ENCODE measurements around the gene SLC7A6.
"Not testable (repeated sequence)": the region's sequence is repeated elsewhere in the genome, so short reads cannot be mapped to it uniquely, and the experiment has no call there.

SLC7A6 gene

DNA sequence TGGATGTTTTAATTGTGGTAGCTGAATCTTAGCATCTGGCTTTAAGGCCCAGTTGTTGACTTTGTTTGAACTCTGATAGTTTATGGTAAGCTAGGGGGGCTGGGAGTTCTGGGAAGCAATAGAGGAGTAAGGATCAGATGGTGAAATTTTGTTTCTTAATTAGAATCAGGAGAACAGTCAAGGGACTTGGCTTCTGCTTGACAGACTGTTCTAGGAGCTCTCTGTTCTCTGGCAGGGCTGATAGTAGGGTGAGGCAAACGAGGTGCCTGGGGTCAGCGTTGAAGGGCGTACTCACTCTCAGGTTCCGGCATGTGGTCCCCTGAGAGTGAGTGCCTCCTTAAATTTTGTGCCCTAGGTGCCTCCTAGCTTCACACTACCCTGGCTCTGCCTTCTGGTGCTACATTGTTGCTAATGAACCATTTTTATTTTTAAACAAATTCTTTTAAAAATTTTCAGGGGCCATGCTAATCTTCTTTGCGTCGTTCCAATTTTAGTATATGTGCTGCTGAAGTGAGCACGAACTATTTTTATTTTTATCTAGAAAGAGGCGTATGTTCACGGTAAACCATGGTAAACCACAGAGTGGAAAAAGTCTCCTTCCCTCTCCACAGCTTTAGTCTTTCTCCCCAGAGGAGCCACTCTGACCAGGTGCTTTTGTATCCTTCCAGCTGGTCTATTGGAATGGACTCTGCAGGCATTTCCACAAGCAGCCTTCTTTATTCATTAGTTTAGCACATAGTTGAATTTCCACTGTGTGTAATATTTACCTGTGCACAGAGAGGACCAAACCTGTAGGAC is 19.7 kb downstream of the SLC7A6 start:
- DNase-seq (ENCODE audit: low read depth, low spot score), result no peak

DNA sequence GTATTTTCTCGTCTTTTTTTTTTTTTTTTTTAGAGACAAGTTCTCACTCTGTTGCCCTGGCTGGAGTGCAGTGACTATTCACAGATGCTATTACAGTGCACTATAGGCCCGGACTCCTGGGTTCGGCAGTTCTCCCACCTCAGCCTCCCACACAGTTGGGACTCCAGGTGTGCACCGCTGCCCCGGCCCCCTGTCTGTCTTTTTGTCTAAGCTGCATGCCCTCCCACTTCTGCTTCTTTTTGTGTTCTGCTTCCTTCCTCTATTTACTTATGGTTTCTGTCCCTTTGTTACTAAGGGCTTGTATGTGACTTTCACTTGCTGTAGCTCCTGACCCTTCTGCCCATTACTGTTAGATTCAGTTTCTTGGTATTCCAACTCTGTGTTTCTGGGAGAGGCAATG is 20.5 kb downstream of the SLC7A6 start:
- DNase-seq (ENCODE audit: low read depth, low spot score), result no peak

DNA sequence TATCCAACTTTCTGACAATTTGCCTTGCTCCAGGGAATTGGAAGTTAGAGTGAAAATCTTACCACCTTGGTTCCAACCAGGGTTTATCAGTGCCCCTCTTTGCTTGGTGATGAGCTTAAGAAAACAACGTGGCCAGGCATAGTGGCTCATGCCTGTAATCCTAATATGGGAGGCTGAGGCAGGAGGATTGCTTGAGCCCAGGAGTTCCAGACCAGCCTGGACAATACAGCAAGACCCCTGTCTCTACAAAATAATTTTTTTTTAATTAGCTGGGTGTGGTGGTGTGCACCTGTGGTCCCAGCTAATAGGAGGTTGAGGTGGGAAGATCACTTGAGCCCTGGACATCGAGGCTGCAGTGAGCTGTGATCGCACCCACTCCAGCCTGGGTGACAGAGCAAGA is 21.4 kb downstream of the SLC7A6 start:
- no peak for DNase-seq (ENCODE audit: low read depth, low spot score)

DNA sequence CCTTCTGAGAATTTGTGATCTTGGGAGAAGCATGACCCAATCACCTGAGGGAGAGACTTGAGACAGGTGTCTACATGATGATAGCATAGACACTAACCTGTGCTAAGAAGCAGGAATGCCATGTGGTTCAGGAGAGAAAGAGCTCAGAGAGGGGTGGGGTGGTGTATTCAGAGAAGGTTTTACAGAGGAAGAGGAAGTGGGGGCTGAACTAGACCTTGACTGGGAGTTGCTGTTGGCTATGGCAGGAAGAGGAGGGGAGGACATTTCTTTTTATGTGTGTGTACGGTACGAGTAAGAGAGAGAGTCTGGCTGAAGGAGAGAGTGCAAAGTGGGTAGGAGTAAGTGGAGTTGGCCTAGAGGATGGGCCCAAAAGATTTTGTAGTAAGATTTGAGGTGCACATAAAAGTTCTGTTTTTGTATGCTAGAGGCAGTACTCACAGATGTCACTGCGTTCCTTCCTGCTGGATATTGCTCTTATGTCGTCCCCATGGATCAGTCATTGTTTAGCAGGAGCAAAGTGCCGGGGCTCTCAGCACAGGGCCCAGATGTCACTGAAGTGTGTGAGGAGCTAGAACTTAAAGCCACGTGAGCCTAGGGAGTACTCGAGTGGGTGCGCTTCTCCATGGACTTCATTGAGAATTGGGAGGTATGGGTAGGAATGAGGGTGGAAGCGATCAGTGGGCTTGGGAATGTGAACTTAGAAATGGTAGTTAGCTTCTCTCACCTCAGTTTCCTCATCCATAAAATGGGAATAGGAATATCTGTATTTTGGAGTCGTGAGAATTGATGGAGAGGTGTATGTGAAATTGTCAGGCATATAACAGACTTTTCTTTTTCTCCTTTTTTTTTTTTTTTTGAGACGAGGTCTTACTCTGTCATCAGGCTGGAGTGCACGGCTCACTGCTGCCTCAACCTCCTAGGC is 22.1 kb downstream of the SLC7A6 start:
- DNase-seq (ENCODE audit: low read depth, low spot score), result no peak

DNA sequence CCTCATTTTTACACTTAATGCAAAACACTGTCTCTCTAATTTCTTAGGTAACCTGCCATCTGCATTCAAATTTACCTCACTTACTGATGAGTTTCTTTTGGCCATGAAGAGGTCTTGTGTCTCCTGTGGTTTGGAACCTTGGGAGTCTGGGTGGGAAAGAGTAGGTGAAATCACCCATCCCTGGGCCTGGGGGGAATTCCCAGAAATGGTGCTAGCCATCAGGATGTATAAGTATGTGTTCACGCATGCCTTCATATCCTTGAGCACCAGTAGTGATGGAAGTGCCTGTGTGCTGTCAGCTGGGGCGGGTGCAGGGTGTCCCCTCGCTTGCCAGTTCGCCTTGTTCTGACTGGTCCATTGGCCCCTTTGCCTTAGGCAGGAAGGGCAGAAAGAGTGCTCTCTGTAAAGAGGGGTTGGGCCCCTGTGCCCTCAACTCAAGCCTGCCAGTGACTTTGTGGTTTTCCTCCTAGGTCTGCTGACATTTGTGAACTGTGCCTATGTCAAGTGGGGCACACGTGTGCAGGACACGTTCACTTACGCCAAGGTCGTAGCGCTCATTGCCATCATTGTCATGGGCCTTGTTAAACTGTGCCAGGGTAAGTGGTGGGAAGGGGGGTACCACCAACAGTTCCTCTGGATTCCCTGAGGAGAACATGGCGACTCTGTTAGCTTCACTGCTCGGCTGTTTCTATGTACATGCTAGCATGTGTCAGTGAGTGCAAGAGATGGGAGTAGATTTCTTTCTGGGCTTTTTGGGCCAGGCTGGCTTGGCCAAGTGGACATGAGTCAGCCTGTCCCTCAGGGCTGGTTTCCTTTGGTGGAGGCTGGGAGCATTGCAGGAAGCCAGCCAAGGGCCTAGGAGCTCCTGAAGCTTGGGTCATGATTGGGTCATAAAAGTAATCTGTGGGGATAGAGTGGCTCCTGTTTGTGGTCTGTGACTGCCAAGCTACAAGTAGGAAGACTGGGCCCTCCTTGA is 23.2 kb downstream of the SLC7A6 start:
- no peak for DNase-seq (ENCODE audit: low read depth, low spot score)

DNA sequence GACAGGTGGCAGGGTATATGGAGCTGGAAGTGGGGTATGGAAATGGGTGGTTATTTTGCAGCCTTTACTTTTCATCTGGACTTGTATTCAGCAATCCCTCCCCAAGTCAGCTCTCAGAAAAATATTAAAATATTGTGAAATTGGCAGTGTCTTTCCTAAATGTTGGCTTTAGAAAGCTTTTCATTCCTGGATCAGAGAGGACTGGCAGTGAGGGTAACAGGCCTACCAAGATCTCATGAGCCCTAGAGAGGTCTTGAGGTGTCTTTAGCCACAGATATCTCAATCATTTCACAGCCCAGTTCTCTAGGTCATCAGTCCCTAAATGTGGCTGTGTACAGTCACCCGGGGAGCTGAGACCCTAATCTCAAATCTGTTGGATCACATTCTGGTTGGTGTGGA is 23.9 kb downstream of the SLC7A6 start:
- DNase-seq (ENCODE audit: low read depth, low spot score), result no peak

DNA sequence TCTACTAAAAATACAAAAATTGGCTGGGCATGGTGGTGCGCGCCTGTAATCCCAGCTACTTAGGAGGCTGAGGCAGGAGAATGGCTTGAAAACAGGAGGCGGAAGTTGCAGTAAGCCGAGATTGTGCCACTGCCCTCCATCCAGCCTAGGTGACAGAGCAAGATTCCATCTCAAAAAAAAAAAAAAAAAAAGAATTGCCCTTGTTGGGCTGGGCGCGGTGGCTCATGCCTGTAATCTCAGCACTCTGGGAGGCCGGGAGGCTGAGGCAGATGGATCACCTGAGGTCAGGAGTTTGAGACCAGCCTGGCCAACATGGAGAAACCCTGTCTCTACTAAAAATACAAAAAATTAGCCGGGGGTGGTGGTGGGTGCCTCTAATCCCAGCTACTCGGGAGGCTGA is 24.5 kb downstream of the SLC7A6 start:
- not testable (repeated sequence) for DNase-seq (ENCODE audit: low read depth, low spot score)

DNA sequence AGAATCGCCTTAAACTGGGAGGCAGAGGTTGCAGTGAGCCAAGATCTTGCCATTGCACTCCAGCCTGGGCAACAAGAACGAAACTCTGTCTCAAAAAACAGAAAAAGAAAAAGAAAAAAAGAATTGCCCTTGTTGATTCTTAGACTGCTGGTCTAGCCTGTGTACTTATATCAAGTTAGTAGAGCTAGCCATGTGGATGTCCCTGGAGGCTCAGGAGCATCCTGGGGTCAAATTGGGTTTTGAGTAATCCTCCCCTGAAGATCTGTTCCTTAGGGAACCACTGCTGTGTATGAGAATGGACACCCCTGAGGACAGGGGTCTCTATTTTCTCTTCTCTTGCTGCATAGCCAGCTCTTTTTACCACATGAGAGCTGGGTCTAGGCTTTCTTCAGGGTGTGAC is 24.9 kb downstream of the SLC7A6 start:
- DNase-seq (ENCODE audit: low read depth, low spot score), result no peak

DNA sequence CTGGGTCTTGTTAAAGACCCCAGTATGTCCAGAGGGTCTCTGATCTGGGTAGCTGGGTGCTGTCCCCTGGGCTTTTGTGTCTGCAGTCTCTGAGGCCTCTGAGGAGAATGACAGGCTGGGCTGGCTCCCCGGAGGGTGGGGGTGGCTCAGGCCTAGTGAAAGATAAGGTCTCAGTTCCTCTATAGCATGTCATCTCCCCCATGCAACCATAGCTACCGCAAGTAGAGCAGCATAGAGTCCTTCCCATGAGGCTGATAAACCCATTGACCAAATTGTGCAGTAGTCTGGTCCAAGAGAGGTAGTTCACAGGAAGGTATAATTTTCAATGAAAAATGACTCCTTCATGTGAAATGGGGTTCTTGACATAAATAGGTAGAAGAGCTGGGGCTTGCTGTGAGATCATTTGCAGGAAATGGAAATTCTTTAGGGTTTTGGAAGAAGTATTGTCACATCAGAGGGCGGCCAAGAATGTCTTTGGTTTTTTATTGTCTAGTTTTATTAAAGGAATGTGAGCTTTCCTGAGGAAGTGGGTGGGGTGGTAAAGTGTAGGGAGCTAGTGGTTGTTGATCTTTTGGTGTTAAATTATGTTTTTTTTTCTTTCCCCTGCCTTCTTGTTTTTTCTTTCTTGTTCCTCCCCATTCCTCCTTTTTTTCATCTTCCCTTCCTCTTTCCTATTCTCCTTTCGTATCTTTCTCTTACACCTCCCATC is 25.4 kb downstream of the SLC7A6 start:
- DNase-seq (ENCODE audit: low read depth, low spot score), result no peak

DNA sequence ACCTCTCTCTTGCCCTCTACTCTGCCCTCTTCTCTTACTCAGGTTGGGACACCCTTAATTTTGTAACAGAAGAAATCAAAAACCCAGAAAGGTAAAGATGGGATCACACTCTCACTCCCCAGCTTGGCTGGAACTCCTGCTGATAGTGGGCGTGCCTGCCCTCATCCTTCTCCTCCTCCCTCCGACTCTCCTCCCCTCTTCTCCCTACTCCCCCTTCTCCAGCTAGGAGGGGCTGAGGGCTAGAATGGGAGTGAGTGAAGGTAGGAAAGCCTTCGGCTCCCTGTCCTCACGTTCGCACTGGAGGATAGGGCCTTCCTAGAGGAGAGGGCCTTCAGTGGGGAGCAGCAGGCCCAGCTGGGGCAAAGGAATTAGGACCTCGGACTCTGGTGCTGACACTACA is 26.1 kb downstream of the SLC7A6 start:
- DNase-seq (ENCODE audit: low read depth, low spot score), result no peak

DNA sequence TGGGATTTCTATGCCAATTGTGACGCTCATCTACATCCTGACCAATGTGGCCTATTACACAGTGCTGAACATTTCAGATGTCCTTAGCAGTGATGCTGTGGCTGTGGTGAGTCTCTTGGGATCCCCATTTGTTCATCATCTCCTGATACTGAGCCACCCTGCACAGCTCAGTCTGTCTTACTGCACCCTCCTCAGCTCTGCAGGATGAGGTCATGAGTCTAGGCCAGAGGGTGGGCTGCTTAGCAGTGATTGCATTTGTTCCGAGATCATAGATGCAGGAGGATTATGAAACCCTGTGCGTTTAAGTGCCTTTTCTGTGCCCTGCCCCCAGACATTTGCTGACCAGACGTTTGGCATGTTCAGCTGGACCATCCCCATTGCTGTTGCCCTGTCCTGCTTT is 26.9 kb downstream of the SLC7A6 start:
- DNase-seq (ENCODE audit: low read depth, low spot score), result no peak

DNA sequence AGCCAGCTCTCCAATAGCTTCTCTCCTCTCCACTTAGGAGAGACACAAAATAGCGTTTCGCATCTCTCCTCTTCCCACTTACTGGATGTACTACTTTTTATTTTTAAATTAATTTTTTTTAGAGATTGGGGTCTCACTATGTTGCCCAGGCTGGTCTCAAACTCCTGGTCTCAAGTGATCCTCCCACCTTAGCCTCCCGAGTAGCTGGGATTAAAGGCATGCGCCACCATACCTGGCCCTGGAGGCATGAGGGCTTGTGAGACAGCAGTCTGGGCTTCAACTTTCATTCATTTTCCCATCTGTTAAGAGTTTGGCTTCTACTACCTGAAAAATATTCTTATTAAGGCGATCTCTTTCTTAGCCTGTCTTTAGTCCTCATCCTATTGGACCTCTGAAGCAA is 28.1 kb downstream of the SLC7A6 start:
- DNase-seq (ENCODE audit: low read depth, low spot score), result no peak

DNA sequence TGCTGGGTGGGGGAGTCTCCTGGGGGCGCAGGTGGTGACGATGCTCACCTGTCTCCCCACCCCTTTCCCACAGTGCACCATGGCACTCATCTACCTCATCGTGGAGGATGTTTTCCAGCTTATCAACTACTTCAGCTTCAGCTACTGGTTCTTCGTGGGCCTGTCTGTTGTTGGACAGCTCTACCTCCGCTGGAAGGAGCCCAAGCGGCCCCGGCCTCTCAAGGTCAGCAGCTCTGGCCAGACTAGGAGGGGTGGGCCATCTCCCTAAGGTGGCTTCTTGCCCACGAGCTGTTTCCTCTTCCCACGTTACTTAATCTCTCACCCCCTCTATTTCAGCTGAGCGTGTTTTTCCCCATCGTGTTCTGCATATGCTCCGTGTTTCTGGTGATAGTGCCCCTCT is 32.0 kb downstream of the SLC7A6 start:
- DNase-seq (ENCODE audit: low read depth, low spot score), result no peak

DNA sequence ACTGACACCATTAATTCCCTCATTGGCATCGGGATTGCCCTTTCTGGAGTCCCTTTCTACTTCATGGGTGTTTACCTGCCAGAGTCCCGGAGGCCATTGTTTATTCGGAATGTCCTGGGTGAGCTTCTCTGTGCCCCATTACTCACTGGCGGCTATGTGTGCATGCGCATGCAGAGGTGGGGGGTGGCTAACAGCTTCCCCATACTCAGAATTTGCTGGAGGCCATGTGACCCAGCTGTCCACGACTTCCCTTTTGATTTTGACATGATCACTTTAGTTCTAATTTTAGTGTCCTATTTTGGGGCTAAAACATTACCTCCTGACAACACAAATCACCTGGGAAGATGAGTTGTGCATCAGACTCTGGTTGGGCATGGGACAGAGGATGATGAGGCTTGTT is 32.4 kb downstream of the SLC7A6 start:
- no peak for DNase-seq (ENCODE audit: low read depth, low spot score)

DNA sequence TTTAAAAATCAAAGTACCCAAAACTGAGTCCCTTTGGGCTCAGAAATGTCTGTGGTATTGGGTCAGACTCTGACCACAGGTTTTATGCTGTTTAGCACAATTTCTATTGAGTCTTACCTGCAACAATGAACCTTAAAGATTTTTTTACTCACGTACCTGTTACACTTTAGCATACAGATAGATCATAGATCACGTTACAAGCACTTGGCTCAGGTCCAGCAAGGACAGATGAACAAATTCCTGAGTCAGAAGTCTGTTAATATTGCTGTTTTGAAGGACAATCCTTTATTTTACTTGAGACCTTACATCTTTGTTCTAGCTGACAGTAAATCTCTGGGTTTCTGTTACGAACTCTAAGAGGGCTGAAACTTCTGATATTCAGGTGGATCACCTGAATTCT is 33.6 kb downstream of the SLC7A6 start:
- no peak for DNase-seq (ENCODE audit: low read depth, low spot score)

DNA sequence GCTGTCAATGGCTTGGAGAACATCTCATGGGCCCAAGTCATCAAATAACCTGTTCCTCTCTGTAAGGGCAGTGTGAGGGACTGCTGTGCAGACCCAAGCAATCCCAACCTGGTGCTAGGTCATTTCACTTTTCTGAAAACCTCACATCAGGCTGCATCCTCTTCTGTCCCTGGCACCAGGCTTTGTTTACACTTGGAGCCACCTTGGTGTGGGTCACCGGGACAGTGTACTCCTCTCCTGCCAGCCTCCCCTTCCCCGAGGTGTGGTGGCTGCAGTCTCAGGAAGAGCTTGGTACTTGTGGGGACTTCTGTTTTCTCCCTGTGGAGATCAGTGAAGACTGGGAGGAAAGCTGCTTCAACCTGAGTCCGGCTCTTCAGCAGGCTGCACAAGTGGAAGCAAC is 34.0 kb downstream of the SLC7A6 start:
- no peak for DNase-seq (ENCODE audit: low read depth, low spot score)

DNA sequence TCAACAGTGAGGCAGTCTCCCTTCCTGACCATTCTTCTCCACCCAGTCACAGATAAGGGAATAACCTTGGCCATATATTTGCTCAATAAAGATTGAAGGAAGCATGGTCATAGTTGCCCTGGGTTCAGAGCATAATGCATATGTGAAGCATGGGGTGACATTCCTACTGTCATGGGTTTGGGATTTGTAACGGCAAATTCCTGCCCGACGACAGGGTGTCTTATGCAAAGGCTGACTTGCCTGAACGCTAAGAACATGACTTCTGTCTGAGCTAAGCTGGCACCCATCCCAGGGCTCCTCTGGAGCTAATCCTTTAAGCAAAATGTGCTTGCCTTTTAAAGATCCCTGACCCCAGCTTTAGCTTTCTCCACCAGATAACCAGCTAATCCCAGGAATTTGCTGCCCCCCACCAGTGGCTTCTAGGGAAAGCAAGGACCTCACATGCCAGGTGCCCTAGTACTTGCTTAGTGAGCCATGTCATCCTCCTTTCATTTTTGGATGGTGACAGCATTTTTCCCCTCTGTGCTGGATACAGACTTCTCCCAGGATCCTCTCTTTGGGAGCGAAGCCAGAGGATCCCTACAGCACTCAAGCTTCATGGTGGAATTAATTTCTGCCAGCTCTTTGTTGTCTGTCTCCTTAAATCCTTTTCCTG is 34.7 kb downstream of the SLC7A6 start:
- no peak for DNase-seq (ENCODE audit: low read depth, low spot score)

DNA sequence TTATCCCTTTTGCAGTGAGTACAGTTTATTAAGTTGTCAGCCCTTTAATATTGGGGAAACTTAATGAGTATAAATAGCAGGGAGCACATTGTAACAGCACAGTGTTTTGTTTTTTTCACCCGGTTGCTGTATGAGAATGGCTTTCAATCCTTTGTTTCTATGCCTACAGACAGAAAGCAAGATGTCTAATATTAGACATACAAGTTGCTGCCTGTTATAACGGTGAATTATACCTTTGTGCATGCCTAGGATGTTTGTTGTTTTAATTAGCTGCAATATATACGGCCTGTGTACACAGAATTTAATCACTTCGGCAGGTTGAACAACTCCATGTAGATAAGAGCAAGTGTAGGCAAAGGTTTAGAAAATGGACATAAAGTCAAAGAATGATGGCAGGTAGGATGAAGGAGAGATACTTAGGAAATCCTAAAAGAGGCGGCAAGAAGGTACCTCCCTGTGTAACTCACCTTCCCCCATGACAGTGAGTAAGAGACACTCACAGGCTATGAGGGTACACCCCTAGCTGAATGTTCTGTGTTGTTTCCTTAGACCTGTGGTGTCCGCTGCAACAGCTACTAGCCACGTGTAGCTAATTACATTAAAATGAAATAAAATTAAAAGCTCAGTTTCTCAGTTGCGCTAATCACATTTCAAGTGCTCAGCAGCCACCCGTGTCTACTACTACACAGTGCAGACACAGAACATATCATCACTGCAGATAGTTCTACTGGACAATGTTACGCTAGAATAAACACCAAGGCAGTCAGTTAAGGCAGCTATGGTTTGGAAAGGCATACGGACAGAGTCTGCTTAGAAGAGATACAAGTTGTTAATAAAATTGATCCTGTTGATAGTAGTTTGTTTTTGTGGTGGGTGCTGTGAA is 35.5 kb downstream of the SLC7A6 start:
- DNase-seq (ENCODE audit: low read depth, low spot score), result no peak

DNA sequence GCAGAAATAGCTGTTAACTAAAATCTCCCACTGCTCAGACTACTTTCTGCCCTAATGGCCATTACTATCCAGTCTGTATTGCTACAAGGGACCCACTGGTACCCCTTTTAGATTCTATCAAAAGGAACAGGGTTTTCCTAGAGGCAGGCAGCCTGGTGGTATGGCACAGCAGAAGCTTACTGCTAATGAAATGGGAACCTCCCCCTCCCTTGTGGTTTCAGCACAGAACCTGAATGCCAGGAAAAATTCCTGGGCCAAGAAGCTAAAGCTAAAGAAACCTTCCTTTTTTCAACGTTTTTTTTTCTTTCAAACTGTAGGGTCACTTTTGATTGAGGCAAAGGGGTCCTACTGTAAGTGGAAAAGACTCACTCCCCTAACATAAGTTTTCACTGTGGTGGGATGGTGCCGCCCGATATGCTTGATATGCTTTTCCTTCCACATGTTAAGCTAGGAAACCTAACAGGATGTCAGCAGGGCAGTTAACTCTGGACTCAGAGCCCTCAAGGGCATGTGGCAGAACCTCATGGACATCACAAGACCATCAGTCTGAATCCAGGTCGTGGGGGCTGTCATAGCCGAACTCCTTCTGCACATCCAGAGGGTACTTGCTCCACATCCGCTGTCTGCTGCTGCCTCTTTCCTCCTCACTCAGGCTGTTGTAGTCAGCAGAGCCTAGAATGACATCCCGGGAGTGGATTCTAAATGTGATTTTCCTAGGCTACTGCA is 36.6 kb downstream of the SLC7A6 start:
- no peak for DNase-seq (ENCODE audit: low read depth, low spot score)

All from brain pericyte (primary cell).